Transverse colon (tissue), 3 donors: ENCODE measurements around the gene SERBP1.

Experiments used
- CTCF ChIP-seq, 5 experiments: fragments of 200-600 bp in 3 of 5; fragments of 450-650 bp in 2 of 5; sonication (generic) in 3 of 5; IDR thresholded peaks; 1 replicate in 2 of 5; 2 replicates in 3 of 5; pipeline ENCODE4 v1.5.1; 2016 to 2017; ENCODE audit warnings: antibody characterized with exemption in 5 of 5, inconsistent platforms in 3 of 5, mild to moderate bottlenecking in 2 of 5, moderate library complexity in 1 of 5
- POLR2A ChIP-seq: fragments of 450-650 bp; IDR thresholded peaks from one replicate; pipeline ENCODE4 v1.6.1; 2016; ENCODE audit warnings: antibody characterized with exemption, mild to moderate bottlenecking, moderate library complexity

- no peak for TF ChIP-seq CTCF (IDR thresholded peaks at IDR 0.05)
- TF ChIP-seq POLR2A: no peak
These were observed 57.3 kb downstream of the SERBP1 start for GRCh38 chr1:67372898-67373297.
